Central memory CD4-positive, alpha-beta T cell (primary cell): ENCODE measurements around the gene SLC6A6.

Experiments used
- DNase-seq: peaks from one replicate; pipeline ENCODE4 v3.0.0; 2022

The SLC6A6 gene

GRCh38 chr3:14490831-14491230 is 88.4 kb downstream of the SLC6A6 start:
- DNase-seq, result no peak

DNA sequence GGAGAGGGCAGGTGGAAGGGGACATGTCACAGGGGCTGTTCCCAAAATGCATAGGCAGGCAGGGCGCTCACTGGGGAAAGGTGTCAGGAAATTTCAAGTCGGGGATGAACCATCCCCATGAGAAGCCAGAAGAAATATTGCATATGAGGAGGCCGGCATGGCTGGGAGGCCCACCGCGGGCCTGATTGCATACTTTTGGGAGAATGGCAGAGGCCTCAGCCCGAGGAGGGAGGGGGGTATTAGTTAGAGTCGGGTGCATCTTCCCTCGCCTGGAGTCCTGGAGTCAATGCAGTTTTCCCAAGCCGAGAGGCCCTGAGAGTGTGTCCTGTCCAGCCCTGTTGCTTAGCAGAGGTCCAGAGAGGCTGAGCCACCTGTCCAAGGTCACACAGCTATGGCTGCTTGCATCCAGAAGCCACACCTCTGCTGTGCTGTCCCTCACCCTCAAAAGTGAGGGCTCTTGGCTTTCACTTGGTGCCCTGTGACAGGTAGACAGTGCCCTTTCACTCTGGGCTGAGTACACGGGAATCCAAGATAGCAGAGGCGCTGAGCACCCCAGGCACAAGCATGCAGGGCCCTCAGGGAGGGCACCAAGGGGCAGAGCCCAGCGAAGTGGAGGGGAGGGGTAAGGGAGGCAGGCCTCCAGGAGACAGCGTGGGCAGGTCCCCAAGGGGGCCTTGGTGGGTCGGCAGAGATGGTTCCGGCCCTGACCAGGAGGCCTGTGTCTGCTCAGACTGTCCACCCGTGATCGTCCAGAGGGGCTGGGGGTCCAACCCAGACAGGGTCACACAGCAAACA is 89.2 kb downstream of the SLC6A6 start:
- DNase-seq, result no peak

DNA sequence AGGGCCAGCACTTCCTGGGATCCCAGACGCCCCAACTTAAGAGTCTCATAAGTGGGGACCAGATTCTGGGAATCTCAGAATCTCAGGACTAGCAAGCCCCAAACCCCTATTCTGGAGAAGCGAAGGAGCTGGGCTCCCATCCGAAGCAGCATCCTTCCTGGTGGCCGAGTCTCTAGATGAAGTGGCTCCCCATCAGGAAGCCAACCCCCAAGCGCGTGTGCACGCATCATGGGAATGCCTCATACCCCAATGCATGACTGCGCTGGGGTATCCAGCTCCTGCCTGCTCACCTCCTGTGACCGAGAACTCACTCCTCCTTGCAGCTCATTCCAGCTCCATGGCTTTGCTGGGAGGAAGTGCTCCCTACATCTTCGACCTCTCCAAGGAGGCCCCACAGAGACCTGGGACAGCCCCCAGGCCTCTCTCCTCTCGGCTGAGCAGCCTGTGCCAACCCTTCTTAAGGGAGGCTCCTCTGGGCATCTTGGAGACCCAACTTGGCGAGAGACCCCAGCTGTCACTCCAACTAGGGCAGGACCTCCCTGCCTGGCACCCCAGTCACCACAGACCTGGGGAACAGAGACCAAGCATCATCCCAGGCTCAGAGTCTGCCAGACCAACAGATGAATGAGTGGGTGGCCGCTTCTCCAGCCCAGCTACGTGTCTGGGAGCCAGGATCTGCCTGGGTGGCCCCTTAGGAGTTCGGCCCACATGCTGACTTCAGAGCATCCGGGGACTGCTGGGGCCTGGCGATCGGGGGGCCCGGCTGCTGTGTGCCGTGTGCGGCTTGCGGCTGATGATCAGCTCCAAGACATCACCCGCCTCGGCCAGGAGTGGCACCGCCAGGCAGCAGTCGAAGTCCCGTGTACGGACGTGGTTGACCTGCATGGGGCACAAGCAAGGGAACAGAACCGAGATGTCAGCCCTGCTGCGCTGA is 90.8 kb downstream of the SLC6A6 start:
- DNase-seq, result no peak

GRCh38 chr3:14494279-14494972 is 92.0 kb downstream of the SLC6A6 start:
- DNase-seq, result no peak

- DNase-seq, result no peak
Measured at GRCh38 chr3:14494973-14495300, 92.5 kb downstream of the SLC6A6 start.

DNA sequence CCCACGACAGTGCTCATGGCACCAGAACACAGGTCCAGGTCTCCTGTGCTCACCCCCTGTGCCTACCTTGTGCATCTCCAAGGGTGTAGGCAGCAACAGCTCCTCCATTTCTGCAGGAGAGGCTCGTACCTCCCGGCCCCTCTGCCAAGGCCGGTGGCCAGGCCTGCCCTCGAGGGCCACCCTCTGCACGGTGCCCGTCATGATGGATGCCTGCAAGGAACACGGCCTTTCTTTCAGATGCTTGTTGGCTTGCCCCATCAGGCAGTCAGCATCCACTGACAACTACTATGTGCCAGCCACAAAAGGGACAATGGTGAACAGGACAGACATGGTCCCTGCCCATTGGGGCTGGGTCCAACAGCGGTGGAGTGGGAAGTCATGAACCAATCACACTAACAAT is 93.9 kb downstream of the SLC6A6 start:
- no peak for DNase-seq

GRCh38 chr3:14497321-14497720 is 94.9 kb downstream of the SLC6A6 start:
- no peak for DNase-seq

- no peak for DNase-seq
Measured at GRCh38 chr3:14502472-14502871, 100.1 kb downstream of the SLC6A6 start.

- DNase-seq, result no peak
Measured at GRCh38 chr3:14503033-14503705, 100.8 kb downstream of the SLC6A6 start.

DNA sequence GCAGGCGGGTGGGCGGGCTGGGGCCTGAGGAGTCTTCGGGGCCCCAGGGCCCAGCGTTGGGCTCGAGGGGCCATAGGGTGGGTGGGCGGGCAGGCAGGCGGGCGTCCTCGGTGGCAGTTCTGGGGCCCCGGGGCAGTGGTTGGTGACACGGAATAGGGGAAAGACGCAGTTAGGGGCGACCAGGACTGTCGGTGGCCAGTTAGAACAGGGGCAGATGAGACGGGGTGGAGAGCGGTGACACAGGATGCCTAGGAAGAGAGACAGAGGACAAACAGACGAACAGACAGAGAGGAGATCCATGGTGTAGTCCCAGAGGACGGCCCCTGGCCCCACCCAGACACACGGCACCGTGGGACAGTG is 101.3 kb downstream of the SLC6A6 start:
- no peak for DNase-seq

- DNase-seq, result no peak
Measured at GRCh38 chr3:14505001-14505802, 102.8 kb downstream of the SLC6A6 start.

- no peak for DNase-seq
Measured at GRCh38 chr3:14505803-14506500, 103.5 kb downstream of the SLC6A6 start.

DNA sequence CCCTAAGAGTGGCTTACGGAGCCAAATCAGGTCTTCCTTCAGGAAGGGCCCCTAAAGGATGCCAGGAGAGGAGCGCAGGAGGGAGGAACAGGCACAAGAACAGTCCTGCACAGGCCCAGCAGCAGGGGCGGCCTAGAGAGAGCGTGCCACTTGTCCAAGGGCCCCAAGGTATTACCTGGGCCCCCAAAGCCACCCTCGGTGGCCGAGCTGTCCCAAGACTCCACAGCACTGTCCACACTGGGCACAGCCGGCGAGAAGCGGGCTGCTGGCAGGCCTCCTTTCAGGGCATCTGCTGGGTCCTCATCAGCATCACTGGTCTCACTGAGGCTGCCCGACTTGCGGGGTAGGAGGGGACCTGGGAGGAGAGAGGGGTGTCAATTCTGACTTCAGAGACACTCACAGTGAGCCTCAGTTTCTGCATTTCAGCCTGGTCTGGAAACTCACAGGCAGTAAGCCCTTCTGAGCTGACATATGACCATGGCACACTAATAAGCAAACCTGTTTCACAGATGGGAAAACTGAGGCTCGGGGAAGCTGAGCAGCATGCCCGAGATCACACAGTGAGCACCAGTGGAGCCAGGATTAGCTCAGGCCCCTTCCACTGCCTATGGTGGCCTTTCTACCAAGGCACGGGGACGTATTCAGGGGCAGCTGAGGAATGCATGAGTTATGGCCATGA is 104.4 kb downstream of the SLC6A6 start:
- DNase-seq, result no peak

DNA sequence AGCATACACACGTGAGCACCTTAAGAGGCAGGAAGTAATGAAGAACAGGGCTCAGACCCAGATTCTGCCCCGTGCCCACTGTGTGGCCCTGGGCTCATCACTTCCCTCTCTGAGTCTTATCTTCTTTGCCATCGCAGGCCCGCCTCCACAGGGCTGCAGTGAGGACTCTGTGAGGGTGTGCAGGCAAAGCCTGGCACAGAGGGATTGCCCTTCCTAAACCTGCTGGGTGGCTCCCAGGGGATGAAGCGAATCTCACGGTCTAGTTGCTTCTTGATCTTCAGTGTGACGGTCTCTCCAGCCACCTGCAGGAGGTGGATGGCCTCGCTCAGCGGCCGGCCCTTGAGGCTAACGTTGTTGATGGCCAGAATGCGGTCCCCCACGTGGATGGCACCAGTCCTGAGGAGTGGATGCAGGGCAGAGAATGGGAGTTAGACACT is 104.9 kb downstream of the SLC6A6 start:
- DNase-seq, result no peak

GRCh38 chr3:14507757-14508504 is 105.5 kb downstream of the SLC6A6 start:
- DNase-seq, result no peak

DNA sequence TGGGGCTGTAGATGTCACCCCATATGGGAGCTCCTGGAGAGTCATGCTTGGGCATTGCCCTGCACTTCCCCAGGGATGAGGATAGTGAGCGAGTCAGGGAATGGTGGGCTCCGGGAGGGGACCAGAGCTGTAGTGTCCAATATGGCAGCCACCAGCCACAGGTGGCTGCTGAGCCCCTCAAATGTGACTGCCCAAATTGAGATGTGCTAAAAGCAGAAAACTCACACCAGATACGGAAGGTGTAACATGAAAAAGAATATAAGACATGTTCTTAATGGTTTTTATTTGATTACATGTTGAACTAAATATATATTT is 106.1 kb downstream of the SLC6A6 start:
- DNase-seq, result no peak

GRCh38 chr3:14508966-14509795 is 106.8 kb downstream of the SLC6A6 start:
- DNase-seq, result peak; percentile 17

- DNase-seq, result no peak
Measured at GRCh38 chr3:14509796-14510100, 107.3 kb downstream of the SLC6A6 start.

DNA sequence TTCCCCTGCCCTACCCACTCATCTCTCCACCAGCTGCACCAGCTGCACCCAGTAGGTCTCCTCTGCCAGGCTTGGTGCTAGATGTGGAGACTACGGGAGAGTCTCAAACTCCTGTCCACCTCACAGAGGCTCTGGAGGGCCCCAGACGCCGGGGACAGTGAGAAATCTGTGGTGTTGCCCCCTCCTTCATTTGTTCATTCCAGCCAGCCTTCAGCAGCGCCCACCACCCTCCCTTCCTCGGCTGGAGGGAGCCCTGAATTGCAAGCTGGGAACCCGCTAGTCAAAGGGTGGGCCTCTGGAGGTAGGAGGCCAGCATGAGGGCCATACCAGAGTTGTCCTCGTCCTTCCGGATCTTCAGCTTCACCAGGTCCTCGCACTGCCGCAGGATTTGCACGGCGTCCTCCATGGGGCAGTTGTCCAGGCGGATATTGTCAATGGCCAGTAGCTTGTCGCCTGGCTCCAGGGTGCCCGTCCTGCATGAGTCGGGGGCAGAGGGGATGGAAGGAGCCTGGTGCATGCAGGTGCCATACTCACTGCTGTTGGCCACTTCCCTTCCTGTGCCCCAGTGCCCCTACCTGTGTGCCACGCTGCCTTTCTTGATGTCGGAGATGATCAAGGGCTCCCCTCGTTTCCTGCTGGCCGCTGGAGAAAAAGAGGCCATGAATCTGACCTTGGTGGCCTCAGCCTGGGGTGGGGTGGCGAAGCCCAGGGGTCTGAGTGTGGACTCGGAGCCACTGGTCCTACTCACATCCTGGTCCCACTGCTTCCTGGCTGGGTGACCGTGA is 108.6 kb downstream of the SLC6A6 start:
- DNase-seq, result no peak
